Neuronal stem cell (in vitro differentiated cells): Measurements from ENCODE around the gene TPD52L1.

ENCODE experiments used
- DNase-seq: peaks from one replicate; pipeline ENCODE4 v3.0.0-alpha.2; 2013; ENCODE audit warnings: low spot score
- H2AFZ ChIP-seq: one replicate; pipeline ENCODE4 v1.6.1; 2013; ENCODE audit warnings: mild to moderate bottlenecking, low read length, inconsistent platforms
- H2AK5ac ChIP-seq: 2 replicates; pipeline ENCODE4 v1.6.1; 2013; ENCODE audit warnings: low read depth, mild to moderate bottlenecking, inconsistent platforms, low read length, moderate library complexity, mixed read lengths
- H2BK120ac ChIP-seq: 2 replicates; pipeline ENCODE4 v1.6.1; 2013; ENCODE audit warnings: low read depth, mild to moderate bottlenecking, inconsistent platforms, low read length, moderate library complexity, mixed read lengths
- H2BK12ac ChIP-seq: one replicate; pipeline ENCODE4 v1.6.1; 2013; ENCODE audit warnings: low read length, inconsistent platforms
- H2BK15ac ChIP-seq: 2 replicates; pipeline ENCODE4 v1.6.1; 2013; ENCODE audit warnings: mild to moderate bottlenecking, low read length, inconsistent platforms, mixed read lengths
- H2BK5ac ChIP-seq: one replicate; pipeline ENCODE4 v1.6.1; 2013; ENCODE audit warnings: inconsistent platforms, mild to moderate bottlenecking, low read length, moderate library complexity
- H3K14ac ChIP-seq: one replicate; pipeline ENCODE4 v1.6.1; 2013; ENCODE audit warnings: low read length, inconsistent platforms
- H3K18ac ChIP-seq: 2 replicates; pipeline ENCODE4 v1.6.1; 2013; ENCODE audit warnings: low read length, inconsistent platforms
- H3K23ac ChIP-seq: 2 replicates; pipeline ENCODE4 v1.6.1; 2013; ENCODE audit warnings: low read depth, mild to moderate bottlenecking, mixed read lengths, low read length, inconsistent platforms; ENCODE audit not compliant: poor library complexity
- H3K27ac ChIP-seq: replicated peaks from 3 replicates; pipeline ENCODE4 v1.5.1; 2013; ENCODE audit warnings: low read length, inconsistent platforms
- H3K27me3 ChIP-seq, 3 experiments: 2 replicates each; pipeline ENCODE4 v1.6.1; 2013; ENCODE audit warnings: low read length in 3 of 3, mild to moderate bottlenecking in 2 of 3, inconsistent platforms in 1 of 3, low read depth in 1 of 3, mixed read lengths in 1 of 3, moderate library complexity in 1 of 3; ENCODE audit not compliant: control insufficient read depth in 3 of 3, insufficient read depth in 3 of 3
- H3K36me3 ChIP-seq, 2 donors: replicated peaks in 1 of 2; 2 replicates each; pipeline ENCODE4 v1.6.1; 2013; ENCODE audit warnings: low read length in 2 of 2; ENCODE audit not compliant: control insufficient read depth in 2 of 2, insufficient read depth in 2 of 2
- H3K4ac ChIP-seq: 2 replicates; pipeline ENCODE4 v1.6.1; 2013; ENCODE audit warnings: inconsistent platforms, mild to moderate bottlenecking, low read length, moderate library complexity
- H3K4me1 ChIP-seq, 2 donors: 1 replicate in 1 of 2; 2 replicates in 1 of 2; pipeline ENCODE4 v1.6.1; 2013; ENCODE audit warnings: low read length in 2 of 2, low read depth in 1 of 2; ENCODE audit not compliant: control insufficient read depth in 2 of 2, insufficient read depth in 1 of 2
- H3K4me2 ChIP-seq: one replicate; pipeline ENCODE4 v1.6.1; 2013; ENCODE audit warnings: mild to moderate bottlenecking, low read length, inconsistent platforms; ENCODE audit not compliant: insufficient read depth, poor library complexity, severe bottlenecking
- H3K4me3 ChIP-seq, 2 donors: 2 replicates each; pipeline ENCODE4 v1.5.1; 2013; ENCODE audit warnings: low read length in 2 of 2, mild to moderate bottlenecking in 2 of 2, inconsistent platforms in 1 of 2, moderate library complexity in 1 of 2
- H3K79me1 ChIP-seq: one replicate; pipeline ENCODE4 v1.6.1; 2013; ENCODE audit warnings: low read depth, mild to moderate bottlenecking, inconsistent platforms, low read length, moderate library complexity
- H3K9ac ChIP-seq: one replicate; pipeline ENCODE4 v1.6.1; 2013; ENCODE audit warnings: mild to moderate bottlenecking, low read depth, low read length, inconsistent platforms; ENCODE audit not compliant: poor library complexity
- H3K9me3 ChIP-seq, 2 donors: replicated peaks in 1 of 2; 2 replicates each; pipeline versions ENCODE3 to v1.6.1; 2013; ENCODE audit warnings: low read length in 2 of 2, mild to moderate bottlenecking in 2 of 2, inconsistent platforms in 1 of 2, low read depth in 1 of 2, mixed read lengths in 1 of 2, moderate library complexity in 1 of 2; ENCODE audit not compliant: control insufficient read depth in 2 of 2, insufficient read depth in 1 of 2
- H4K8ac ChIP-seq: one replicate; pipeline ENCODE4 v1.6.1; 2013; ENCODE audit warnings: low read depth, mild to moderate bottlenecking, inconsistent platforms, low read length, moderate library complexity
- H4K91ac ChIP-seq: one replicate; pipeline ENCODE4 v1.6.1; 2013; ENCODE audit warnings: low read length, low read depth, mild to moderate bottlenecking, inconsistent platforms; ENCODE audit not compliant: poor library complexity
- WGBS, 2 donors: extraction: QIAGEN DNeasy Blood & Tissue Kit; methylation state at CpG; one replicate each; pipeline ENCODE4 v1.1.7; 2013; ENCODE audit warnings: missing lambda C conversion rate in 2 of 2, mixed read lengths in 1 of 2; ENCODE audit not compliant: insufficient read length in 2 of 2, insufficient replicate concordance in 1 of 2; ENCODE audit errors: extremely low coverage in 2 of 2; 5-methylcytosine and 5-hydroxymethylcytosine counted together

Gene TPD52L1

GRCh38 chr6:125233202-125233601 is 79.6 kb downstream of the TPD52L1 start:
- Histone ChIP-seq H3K27ac (no peak overlapping the region), H4K8ac (no peak overlapping the region), H3K27me3 (no peaks in the 10 kb centered on the region), H2BK12ac (no peak overlapping the region), H2AFZ (no peak overlapping the region), H3K14ac (no peak overlapping the region), H3K9ac (no peak overlapping the region), H3K4me2 (no peak overlapping the region), H2BK15ac (no peak overlapping the region), H3K36me3 (no peaks in the 10 kb centered on the region), H3K79me1 (no peaks in the 10 kb centered on the region), H2BK5ac (no peak overlapping the region), H3K9me3 (no peaks in the 10 kb centered on the region), H4K91ac (no peak overlapping the region), H3K23ac (no peak overlapping the region), H3K4ac (no peak overlapping the region), H2BK120ac (no peak overlapping the region), H3K18ac (no peak overlapping the region), H3K4me1 (no peaks in the 10 kb centered on the region), H2AK5ac (no peak overlapping the region), H3K4me3 (no peak overlapping the region)
- WGBS, 2 donors = no CpG with 5 or more reads among the region's 3 CpGs
- no peak for DNase-seq

- H2BK12ac ChIP-seq = no peak overlapping the region
- no peak overlapping the region for H3K4me2 ChIP-seq
- H4K91ac ChIP-seq = no peak overlapping the region
- H2BK5ac ChIP-seq = no peak overlapping the region
- no peak overlapping the region for H3K4ac ChIP-seq
- whole genome bisulfite sequencing, 2 donors = no CpG with 5 or more reads among the region's 5 CpGs
- H3K14ac ChIP-seq = no peak overlapping the region
- H3K9me3 ChIP-seq = no peaks in the 10 kb centered on the region
- H3K4me3 ChIP-seq = no peak overlapping the region
- H3K4me1 ChIP-seq = no peaks in the 10 kb centered on the region
- no peak overlapping the region for H4K8ac ChIP-seq
- no peaks in the 10 kb centered on the region for H3K79me1 ChIP-seq
- H2AFZ ChIP-seq = no peak overlapping the region
- H3K27me3 ChIP-seq = no peaks in the 10 kb centered on the region
- H3K18ac ChIP-seq = no peak overlapping the region
- H2AK5ac ChIP-seq = no peak overlapping the region
- no peak overlapping the region for H2BK15ac ChIP-seq
- no peak overlapping the region for H2BK120ac ChIP-seq
- no peak overlapping the region for H3K9ac ChIP-seq
- H3K36me3 ChIP-seq = no peaks in the 10 kb centered on the region
- H3K23ac ChIP-seq = no peak overlapping the region
- H3K27ac ChIP-seq = no peak overlapping the region
- no peak for DNase-seq
Observed at GRCh38 chr6:125236536-125237327, 83.2 kb downstream of the TPD52L1 start.

- H3K4me3 ChIP-seq = no peak overlapping the region
- H3K9me3 ChIP-seq = no peaks in the 10 kb centered on the region
- H3K79me1 ChIP-seq = no peaks in the 10 kb centered on the region
- no peaks in the 10 kb centered on the region for H3K36me3 ChIP-seq
- no peak overlapping the region for H3K27ac ChIP-seq
- H2BK120ac ChIP-seq = no peak overlapping the region
- no peak overlapping the region for H2AFZ ChIP-seq
- no peak overlapping the region for H3K4ac ChIP-seq
- no peak overlapping the region for H4K91ac ChIP-seq
- no peak overlapping the region for H3K23ac ChIP-seq
- no peak overlapping the region for H2BK15ac ChIP-seq
- H3K14ac ChIP-seq = no peak overlapping the region
- no peak overlapping the region for H2BK12ac ChIP-seq
- no peak overlapping the region for H2BK5ac ChIP-seq
- no peaks in the 10 kb centered on the region for H3K4me1 ChIP-seq
- H3K18ac ChIP-seq = no peak overlapping the region
- WGBS, 2 donors = no CpG with 5 or more reads among the region's 4 CpGs
- no peak overlapping the region for H3K9ac ChIP-seq
- no peak overlapping the region for H3K4me2 ChIP-seq
- H3K27me3 ChIP-seq = no peaks in the 10 kb centered on the region
- H2AK5ac ChIP-seq = no peak overlapping the region
- DNase-seq = no peak
- H4K8ac ChIP-seq = no peak overlapping the region
Observed at GRCh38 chr6:125237764-125238163, 84.2 kb downstream of the TPD52L1 start.

- no peak overlapping the region for H2AFZ ChIP-seq
- H3K4me3 ChIP-seq = no peak overlapping the region
- H3K14ac ChIP-seq = no peak overlapping the region
- peaks cover 0 to 4% of the 10 kb centered on the region in 2 donors for H3K9me3 ChIP-seq
- H3K9ac ChIP-seq = no peak overlapping the region
- H3K4me1 ChIP-seq = no peaks in the 10 kb centered on the region
- H3K4ac ChIP-seq = no peak overlapping the region
- no peaks in the 10 kb centered on the region for H3K36me3 ChIP-seq
- no peak overlapping the region for H3K18ac ChIP-seq
- H2BK5ac ChIP-seq = no peak overlapping the region
- no peak overlapping the region for H3K4me2 ChIP-seq
- no peaks in the 10 kb centered on the region for H3K79me1 ChIP-seq
- no peaks in the 10 kb centered on the region for H3K27me3 ChIP-seq
- no peak overlapping the region for H4K8ac ChIP-seq
- no peak overlapping the region for H4K91ac ChIP-seq
- WGBS, 2 donors = no CpG with 5 or more reads among the region's 4 CpGs
- DNase-seq = no peak
- H3K23ac ChIP-seq = no peak overlapping the region
- H2BK120ac ChIP-seq = no peak overlapping the region
- H2BK12ac ChIP-seq = no peak overlapping the region
- H2AK5ac ChIP-seq = no peak overlapping the region
- H2BK15ac ChIP-seq = no peak overlapping the region
- H3K27ac ChIP-seq = no peak overlapping the region
Observed at GRCh38 chr6:125245109-125245508, 91.5 kb downstream of the TPD52L1 start.
